ENCODE data around the gene ATXN7L3B.

ATXN7L3B gene

GRCh38 chr12:74551291-74551690 is 13.7 kb downstream of the ATXN7L3B start:
- no peak for DNase-seq (ENCODE audit: low read depth)

- DNase-seq (ENCODE audit: low read depth) = no peak
These were observed 14.6 kb downstream of the ATXN7L3B start for GRCh38 chr12:74552201-74552600.

GRCh38 chr12:74559728-74560127 is 22.1 kb downstream of the ATXN7L3B start:
- DNase-seq (ENCODE audit: low read depth) = no peak

GRCh38 chr12:74563927-74564326 is 26.3 kb downstream of the ATXN7L3B start:
- DNase-seq (ENCODE audit: low read depth) = no peak

- no peak for DNase-seq (ENCODE audit: low read depth)
These were observed 40.9 kb downstream of the ATXN7L3B start for GRCh38 chr12:74578486-74578885.

- DNase-seq (ENCODE audit: low read depth) = no peak
These were observed 41.8 kb downstream of the ATXN7L3B start for GRCh38 chr12:74579446-74579845.

GRCh38 chr12:74579981-74580380 is 42.3 kb downstream of the ATXN7L3B start:
- DNase-seq (ENCODE audit: low read depth) = no peak

GRCh38 chr12:74581439-74581838 is 43.8 kb downstream of the ATXN7L3B start:
- no peak for DNase-seq (ENCODE audit: low read depth)

GRCh38 chr12:74584483-74585062 is 46.9 kb downstream of the ATXN7L3B start:
- DNase-seq (ENCODE audit: low read depth) = no peak

GRCh38 chr12:74586251-74586650 is 48.6 kb downstream of the ATXN7L3B start:
- no peak for DNase-seq (ENCODE audit: low read depth)
